HG03159 (cell line): ENCODE results near the gene DENND6A.

Experiments used
- ATAC-seq: cut with Tn5 transposase; IDR thresholded peaks from one replicate; pipeline ENCODE4 v1.9.1; 2021; ENCODE audit warnings: mild to moderate bottlenecking, moderate library complexity; ENCODE audit not compliant: unreplicated experiment

Gene DENND6A

GRCh38 chr3:57696801-57697321, 4.0 kb upstream of the DENND6A start:
- ATAC-seq, result no peak

GRCh38 chr3:57694146-57694545, 1.3 kb upstream of the DENND6A start:
- ATAC-seq, result no peak

- peak; percentile 17 for ATAC-seq
Measured at GRCh38 chr3:57692133-57692395, 813 bp downstream of the DENND6A start.

GRCh38 chr3:57691411-57692132, 1.3 kb downstream of the DENND6A start:
- ATAC-seq, result no peak

- no peak for ATAC-seq
Measured at GRCh38 chr3:57689367-57690053, 3.4 kb downstream of the DENND6A start.

GRCh38 chr3:57688291-57688690, 4.6 kb downstream of the DENND6A start:
- no peak for ATAC-seq

GRCh38 chr3:57683286-57683685, 9.6 kb downstream of the DENND6A start:
- ATAC-seq, result no peak

GRCh38 chr3:57682284-57682683, 10.6 kb downstream of the DENND6A start:
- no peak for ATAC-seq

GRCh38 chr3:57681691-57682090, 11.2 kb downstream of the DENND6A start:
- ATAC-seq, result no peak

GRCh38 chr3:57680046-57680445, 12.8 kb downstream of the DENND6A start:
- no peak for ATAC-seq

- ATAC-seq, result no peak
Measured at GRCh38 chr3:57675530-57675929, 17.3 kb downstream of the DENND6A start.

- ATAC-seq, result no peak
Measured at GRCh38 chr3:57673156-57673555, 19.7 kb downstream of the DENND6A start.

- ATAC-seq, result no peak
Measured at GRCh38 chr3:57670543-57670942, 22.3 kb downstream of the DENND6A start.

GRCh38 chr3:57661404-57661803, 31.5 kb downstream of the DENND6A start:
- no peak for ATAC-seq

- ATAC-seq, result no peak
Measured at GRCh38 chr3:57659806-57660439, 33.0 kb downstream of the DENND6A start.

GRCh38 chr3:57659004-57659673, 33.7 kb downstream of the DENND6A start:
- no peak for ATAC-seq

GRCh38 chr3:57658536-57658935, 34.3 kb downstream of the DENND6A start:
- no peak for ATAC-seq

GRCh38 chr3:57655727-57656126, 37.1 kb downstream of the DENND6A start:
- ATAC-seq, result no peak

GRCh38 chr3:57654267-57654666, 38.6 kb downstream of the DENND6A start:
- ATAC-seq, result no peak

GRCh38 chr3:57652203-57652602, 40.7 kb downstream of the DENND6A start:
- ATAC-seq, result no peak

- no peak for ATAC-seq
Measured at GRCh38 chr3:57647292-57647940, 45.5 kb downstream of the DENND6A start.
